ENCODE measurements around the gene CLDN24.

- TF ChIP-seq CTCF (IDR thresholded peaks at IDR 0.05; ENCODE audit: low read length) (no peak), EZH2 (IDR thresholded peaks at IDR 0.05; ENCODE audit: borderline replicate concordance, low read length) (no peak)
These were observed 13.2 kb upstream of the CLDN24 start for GRCh38 chr4:183335369-183335940.

Measured in OCI-LY1 (cell line).